B cell (primary cell): ENCODE measurements around the gene SOHLH1.

Experiments
- CTCF ChIP-seq: fragments of 200-600 bp; IDR thresholded peaks from one replicate; pipeline ENCODE4 v1.8.0; 2022; ENCODE audit warnings: antibody characterized with exemption, mild to moderate bottlenecking
- EZH2 ChIP-seq: IDR thresholded peaks from 2 replicates; pipeline ENCODE4 v1.6.1; 2012; ENCODE audit warnings: borderline replicate concordance, low read depth, mild to moderate bottlenecking, moderate library complexity, low read length; ENCODE audit not compliant: insufficient read depth, poor library complexity, severe bottlenecking

DNA sequence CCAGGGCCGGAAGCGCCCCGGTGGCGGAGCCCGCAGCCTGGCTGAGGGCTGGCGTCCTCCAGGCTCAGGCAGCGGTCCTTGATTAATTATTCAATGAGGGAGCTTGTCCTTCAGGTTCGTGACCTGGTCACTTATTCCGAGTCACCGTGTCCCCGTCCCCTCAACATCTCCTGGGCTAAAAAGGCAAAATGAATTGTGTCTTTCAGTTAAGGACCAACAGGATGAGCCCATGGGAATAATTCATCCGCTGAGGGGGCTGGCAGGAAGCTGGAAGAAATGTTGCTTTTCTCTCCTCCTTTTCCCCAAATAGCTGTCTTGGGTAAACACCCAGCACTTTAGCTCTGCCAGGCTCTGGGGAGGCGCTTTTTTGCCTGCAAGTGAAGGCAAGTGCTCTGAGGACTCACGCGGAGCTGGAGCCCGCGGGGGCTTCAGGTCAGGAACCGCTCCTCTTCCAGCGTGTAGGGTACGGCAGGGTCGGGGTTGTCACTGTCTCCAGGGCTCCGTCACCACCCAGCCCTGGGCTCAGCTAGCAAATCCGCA is 15.8 kb upstream of the SOHLH1 start:
- TF ChIP-seq CTCF (no peak), EZH2 (no peak)
